Measurements from ENCODE around the gene FAM240B.
A peak's percentile ranks its signal among the peaks of the same experiment; 100 is the strongest.

The FAM240B gene

DNA sequence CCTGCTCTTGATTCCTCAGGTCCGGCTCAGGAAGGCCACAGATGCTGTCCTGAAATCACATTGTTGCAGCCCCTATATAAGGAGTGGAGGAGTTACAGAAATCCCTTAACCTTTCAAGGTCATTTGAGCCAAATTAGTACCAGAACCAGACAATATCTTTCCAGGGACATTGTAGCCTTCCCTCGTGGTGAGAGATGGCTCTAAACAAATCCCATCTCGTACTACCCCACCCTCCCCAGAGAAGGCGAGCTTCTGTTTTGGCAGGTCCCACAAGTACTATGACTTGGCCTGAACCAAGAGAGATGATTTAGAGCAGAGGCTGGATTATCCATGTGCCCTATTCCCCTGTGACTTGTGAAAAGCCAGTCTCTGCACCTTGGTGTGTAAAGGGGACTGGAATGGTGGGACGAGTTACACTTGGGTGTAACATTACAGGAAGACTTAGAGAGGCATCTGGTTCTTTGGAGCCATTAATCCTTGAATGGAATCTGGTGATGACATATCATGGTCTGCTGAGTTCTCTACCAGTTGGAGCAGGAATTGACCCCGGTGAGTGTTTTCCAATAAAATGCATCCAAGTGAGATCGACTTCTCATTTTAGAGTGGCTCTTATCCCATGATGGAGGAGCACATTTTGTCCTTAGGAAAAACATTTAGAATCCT lies at the start of gene FAM240B:
Gene FAM240B (minus strand): TSS at position 51 of the 663 bp plus-strand sequence. CDS start 16,134 bp downstream, outside the sequence.
- DNase-seq, result no peak

DNA sequence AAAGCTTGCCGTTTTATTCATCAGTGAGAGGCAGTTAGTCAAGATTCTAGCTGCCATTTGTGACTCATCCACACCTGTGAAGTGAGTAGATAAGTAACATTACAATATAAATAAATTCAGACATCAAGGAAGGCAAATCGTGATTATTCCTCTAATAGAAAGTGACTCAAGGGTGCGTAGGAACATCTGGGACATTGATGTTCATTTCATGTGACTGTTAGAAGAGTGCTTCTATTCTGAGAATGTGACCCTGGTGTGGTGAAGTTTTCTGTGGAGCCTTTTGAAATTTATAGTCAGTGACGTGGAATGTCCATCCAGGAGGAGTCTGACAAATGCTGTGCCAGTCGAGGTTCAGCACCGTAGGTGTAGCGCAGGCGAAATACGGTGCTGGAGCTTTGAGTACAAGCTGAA lies 48.4 kb upstream of the FAM240B start:
- DNase-seq, result no peak

DNA sequence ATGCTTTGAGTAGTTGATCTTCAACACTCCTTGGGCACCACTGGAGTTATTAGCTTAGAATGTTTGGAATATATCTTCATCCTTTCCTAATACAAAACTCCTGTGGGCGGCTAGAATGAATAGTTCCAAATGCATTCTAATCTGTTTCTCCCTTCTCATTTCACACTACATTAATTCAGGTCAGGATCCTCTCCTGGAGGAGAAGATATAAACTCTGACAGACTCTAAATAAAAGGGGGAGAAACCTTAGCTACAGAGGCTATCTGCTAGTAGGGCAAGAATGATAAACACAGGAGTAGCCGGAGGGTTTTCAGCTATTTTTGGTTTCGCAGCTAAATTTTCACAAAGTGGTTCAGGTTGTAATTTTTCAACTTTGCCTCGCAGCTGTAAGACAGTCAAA lies 45.2 kb upstream of the FAM240B start:
- DNase-seq, result no peak

DNA sequence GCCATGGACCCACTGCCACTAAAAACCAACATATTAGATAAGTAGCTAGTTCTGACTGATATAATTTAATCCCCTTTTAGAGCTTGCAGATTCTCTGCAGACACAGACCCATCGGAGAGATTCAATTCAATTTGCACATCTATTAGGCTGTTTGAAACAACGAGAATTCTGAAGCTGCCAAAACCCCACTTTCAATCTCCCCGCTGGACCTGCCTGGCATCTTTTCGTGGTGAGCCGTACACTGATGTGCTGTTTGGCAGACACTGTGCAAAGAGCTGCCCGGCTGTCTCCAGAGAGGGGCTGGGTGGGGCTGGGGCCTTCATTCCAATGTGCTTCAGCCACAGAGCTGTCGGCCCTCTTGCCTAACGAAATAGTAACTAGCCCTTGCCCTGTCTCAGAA lies 42.1 kb upstream of the FAM240B start:
- no peak for DNase-seq

DNA sequence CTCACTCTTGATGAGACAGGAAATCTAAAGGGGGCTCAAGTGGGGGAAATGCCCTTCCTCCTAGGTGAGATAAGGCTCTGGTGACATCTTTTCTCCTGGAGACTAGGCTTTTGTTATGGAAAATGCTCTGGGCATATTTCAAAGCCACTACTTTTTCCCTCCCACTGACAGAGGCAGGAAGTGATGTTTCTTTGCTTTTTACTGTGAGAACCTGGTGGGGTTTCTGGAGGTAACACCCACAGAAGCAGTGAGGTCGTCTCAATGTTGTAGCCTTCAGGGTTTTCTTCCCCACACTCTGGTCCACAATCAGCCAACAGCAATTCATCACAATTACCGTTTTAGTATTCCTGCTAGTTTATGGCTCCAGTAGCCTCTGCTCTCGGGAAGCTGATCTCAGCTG lies 41.4 kb upstream of the FAM240B start:
- no peak for DNase-seq

DNA sequence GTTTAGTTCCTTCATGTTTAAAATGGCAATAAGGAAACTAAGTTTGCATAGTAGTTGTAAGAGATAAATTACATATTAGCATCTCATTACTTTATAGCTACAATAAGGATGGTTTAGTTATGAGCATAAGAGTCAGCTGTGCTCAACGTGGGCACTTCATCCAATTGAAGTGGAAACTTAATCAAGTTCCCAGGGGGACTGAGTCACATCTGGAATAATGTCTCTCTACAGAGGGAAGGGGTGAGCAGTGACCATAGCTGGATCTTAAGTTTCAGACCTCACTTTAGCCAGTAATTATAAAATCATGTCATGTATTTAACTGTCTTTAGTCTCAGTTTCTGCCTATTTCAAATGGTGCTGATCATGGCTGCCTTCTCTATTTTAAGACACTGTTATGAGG lies 36.8 kb upstream of the FAM240B start:
- no peak for DNase-seq

DNA sequence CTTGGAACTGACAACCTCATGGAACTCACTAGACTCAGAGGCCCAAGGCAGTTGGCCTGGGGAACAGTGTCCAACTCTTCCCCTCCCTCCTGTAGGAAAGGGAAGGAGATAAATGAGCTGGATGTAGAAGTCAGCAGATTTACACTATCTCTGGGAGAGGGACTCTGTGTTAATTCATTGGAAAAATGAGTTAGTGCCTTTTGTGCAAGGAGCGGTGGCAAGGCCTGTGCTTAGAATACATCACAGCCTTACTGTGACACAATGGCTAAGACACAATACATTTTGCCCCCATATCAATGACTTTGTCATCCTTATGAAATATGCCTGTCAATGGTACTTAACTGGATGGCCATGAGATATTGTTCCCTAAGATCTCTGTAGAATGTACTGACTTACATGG lies 28.0 kb upstream of the FAM240B start:
- DNase-seq, result no peak

DNA sequence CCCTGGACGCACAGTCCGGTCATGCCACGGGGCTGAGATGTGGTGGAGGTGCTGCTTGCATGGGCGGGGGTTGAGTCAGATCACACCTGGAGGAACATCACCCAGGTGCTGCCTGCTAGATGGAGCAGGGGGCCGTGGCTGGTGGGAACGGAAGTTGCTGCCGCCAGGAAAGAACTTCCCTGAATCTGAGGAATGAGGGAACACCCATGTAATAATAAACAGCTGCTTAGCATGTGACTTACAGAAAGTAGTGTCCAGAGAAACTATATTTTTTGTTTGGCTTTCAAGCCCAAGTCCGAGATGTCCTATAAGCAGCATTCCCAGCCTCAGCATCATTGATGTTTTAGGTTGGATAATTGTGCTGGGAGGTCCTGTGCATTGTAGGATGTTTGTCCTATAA lies 27.1 kb upstream of the FAM240B start:
- no peak for DNase-seq

DNA sequence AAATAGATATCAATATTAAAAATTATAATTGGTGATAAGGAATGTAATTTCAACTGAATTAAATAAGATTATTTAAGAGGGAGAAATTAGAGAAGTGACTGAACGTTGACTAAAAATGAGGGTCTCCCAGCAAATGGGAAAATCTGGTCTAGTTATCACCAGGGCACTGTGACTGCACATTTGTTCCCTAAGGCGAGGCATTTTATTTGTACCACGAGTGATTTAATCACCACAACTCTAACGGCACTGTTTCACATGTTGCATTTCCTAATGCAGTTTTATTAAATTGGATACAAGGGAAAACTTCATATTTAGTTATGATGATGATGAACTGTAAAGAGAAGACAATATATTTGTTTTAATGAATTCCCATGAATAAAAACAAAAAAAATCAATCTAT lies 26.4 kb upstream of the FAM240B start:
- no peak for DNase-seq

DNA sequence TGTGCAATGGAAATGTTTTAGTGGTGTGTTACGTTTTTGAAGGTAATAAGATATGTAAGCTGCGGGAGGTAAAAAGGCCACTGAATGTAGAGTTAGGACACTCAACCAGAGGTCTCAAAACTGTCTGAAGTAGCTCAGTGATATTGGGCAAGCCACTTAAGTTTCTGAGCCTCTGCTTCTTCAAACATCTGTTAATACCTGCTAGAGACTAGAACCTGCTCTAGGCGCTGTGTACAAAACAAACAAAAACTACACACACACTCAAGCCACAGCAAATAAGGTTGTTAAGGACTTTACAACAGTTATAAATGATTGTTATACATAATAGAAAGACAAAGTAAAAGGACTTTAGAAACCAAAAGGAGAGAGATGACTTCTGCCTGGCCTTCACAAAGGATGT lies 24.6 kb upstream of the FAM240B start:
- no peak for DNase-seq

DNA sequence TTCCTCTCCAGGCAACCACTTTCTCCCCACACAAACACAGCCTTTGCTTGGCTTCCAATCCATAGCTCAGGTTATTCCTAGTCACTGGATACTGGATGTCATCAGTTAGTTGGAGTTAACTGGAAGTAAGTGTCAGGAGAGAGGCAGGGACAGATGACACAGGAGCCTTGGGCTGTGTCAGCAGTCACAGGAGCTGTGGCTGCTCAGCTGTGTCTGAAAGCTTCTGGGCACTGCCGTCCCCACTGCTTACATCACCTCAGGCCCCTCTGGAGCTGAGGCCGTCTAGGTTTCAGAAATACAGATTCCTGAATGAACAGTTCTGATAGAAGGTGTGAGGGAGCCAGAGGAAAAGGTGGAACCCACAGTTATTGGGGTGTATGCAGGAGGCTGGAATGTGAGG lies 17.3 kb upstream of the FAM240B start:
- DNase-seq, result no peak

DNA sequence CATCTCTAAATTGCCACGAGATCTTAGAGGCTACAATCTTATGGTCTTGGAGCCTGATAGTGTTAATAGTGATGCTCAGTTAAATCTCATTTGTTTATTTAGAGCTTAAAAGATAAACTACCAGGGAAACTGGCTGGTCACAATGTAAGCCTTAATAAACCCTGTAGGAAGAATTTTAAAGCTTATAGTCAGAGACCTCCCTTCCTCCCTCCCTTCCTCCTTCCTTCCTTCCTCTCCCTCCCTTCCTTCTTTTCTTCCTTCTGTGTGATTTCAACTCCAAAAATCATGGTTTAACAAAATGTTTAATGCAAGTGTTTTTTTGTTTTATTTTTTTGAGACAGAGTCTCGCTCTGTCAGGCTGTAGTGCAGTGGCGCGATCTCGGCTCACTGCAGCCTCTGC lies 14.9 kb upstream of the FAM240B start:
- DNase-seq, result no peak

DNA sequence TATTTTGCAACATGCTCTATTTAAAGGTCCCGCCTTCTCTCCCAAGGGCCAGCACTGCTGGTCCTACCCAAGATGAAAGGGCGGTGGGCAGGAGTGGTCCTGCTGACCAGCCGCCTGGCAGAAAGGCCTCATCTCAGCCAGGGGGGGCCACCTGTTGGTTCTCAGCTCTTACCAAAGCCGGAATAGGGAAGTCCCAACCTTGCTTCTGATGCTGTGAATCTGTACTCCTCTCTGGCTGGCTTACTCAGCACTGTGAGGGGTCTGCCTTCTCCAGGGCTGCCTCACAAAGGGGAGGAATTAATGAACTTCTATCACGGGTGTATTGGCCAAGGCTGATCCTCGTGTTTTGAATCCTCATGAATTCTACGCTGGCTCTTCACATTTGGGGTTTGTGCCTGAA lies 13.6 kb upstream of the FAM240B start:
- no peak for DNase-seq

DNA sequence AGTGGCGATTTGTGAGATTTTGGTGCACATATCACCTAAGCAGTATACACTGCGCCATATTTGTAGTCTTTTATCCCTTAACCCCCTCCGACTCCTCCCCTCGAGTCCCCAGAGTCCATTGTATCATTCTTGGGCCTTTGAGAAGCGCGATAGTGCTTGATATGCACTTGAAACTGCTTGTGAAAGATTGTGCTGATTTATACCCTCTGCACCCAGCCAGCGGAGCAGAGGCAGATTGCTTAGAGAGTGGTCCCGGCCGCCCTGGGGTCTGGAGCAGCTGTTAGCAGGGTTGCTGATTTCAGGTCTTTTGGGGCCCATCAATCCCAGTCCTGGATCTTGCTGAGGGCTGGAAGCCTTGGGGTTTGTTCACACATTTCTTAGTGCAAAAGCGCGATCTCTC lies 13.0 kb upstream of the FAM240B start:
- DNase-seq, result no peak

DNA sequence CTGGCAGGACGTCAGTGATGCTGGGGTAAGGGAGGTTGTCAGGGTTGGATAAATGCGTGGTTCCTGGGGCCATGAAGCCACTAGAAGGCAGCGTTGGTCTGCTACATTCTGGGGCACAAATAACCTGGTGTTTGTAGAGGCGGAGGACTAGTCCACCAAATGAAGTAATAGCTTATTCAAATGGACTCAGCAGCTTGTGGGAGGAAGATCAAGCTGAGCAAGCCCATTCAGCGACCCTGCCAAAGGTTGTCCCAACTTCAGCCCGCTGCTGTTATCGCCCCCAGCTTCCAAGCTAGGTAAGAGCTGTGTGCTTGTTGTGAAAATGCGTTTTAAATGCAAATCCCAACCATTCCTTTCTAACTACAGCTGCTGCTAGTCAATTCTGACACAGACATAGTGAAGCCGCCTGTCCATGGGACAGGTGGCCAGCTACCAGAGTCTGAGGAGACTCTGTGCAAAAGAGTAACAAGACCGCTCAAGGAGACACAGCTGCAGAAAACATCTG lies 7.6 kb upstream of the FAM240B start:
- peak; percentile 8 for DNase-seq

DNA sequence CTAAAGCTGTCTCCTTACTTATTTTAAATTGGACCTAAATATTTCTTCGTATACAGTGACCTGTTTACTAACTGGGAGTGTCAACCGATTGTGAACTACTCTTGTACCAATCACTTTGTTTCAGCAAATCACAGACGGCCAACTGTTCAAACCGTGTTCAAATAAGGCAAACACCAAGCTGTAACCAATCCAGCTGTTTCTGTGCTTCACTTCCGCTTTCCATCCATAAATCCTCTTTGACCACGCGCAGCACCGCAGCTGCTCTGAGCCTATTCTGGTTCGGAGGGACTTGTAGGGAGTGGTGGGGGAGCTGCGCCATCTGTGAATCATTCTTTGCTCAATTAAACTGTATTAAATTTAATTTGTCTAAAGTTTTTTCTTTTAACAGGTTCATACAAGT lies 4.8 kb upstream of the FAM240B start:
- DNase-seq, result no peak

DNA sequence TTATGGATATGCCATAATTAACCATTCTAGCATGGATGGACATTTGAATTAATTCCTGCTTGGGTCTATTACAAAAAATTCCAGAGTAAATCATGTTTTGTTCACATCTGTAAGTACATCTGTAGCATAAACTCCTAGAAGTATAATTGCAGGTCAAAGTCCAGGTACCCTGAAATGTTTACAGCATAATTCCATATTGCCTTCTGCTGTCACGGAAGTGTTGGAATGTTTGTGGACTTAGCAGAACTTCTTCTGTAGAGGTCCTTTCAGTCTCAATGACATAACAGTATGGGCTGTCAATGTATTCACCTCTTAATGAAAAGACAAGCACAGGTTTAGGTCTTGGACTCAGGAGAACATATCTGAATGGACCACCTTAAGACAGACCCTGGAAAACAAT lies 1.8 kb downstream of the FAM240B start:
- DNase-seq, result no peak

DNA sequence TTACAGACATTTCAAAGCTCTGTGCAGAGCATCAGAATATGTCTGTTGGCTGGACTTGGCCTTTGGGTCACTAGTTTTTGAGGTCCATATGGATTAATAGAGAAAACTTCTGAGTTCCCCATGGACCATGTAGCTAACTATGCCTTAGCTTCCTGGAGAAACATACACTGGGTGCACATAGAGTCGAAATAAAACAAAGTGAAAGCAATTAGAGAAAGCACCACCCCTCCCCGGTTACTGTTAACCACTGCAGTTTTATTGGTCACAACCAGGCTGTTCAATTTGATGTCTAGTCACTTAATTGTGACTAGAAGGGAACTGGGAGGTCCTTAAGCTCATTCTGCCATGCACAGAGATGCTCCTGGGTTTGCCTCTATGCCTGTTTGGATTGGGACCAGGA lies 4.2 kb downstream of the FAM240B start:
- no peak for DNase-seq

DNA sequence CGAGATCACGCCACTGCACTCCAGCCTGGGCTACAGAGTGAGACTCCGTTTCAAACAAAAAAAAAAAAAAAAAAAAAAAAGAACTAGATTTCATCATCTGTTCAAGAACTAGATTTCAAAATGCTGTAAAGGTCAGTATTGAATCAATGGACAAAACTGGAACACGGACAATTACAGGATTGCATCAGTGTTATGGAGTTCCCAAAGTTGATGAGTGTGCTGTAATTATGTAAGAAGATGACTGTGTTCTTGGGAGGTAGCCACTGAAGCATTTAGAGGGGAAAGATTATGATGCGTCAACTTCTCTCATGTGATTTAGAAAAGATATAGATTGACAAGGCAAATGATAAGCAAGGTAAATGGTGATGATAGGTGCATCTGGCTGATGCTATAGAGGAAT lies 6.5 kb downstream of the FAM240B start:
- DNase-seq, result no peak

DNA sequence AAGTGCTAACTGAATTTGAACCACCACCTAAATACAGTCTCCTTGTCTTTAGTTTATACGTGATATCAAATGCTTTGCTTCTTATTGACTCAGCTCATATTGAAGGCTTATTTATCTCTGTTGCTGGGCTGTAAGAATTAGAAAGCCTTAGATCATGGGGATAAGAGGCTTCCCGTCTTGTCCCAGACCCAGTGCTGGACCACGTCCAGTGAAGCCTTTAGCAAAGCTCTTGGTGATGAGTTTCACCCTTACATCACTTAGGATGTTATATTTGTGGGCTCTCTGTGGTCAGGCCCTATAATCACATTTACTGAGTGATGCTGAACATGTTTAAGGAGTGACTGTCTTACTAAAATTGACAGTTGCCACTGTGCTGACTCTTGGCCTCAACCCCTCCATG lies 11.2 kb downstream of the FAM240B start:
- DNase-seq, result no peak

DNA sequence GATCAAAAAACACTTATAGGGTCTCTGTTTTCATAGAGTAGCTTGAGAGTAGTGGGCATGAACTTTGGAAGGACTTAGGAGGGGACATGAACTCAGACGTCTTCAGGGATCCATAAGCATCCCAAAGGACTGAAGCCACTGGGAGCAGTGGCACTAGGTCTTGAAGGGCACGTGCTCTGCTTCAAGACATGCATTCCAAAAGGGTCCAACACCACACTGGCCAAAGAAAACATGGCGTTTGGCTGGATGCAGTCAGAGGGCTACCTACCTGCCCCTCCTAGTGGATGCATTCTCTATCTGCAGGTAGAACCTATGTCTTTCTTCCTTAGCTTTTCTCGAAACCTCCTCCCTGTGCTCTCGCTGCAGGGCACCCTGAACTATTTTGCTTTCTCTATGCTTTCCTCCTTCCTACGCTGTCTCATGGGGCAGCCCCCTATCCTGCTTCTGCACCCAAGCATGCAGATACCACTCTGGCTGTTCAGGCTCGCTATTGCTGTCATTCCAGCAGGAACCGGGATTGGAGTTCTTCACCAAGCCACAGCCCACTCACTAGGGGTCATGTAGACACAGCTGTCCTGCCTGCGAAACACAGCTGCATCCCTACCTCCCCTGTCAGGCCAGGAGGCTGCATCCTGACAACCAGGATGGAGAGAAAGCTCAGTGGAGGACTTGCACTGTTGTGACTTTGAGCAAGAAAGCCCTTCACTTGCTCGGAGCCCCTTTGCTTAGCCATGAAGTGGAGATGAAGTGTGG lies 11.9 kb downstream of the FAM240B start:
- DNase-seq, result peak; percentile 5

DNA sequence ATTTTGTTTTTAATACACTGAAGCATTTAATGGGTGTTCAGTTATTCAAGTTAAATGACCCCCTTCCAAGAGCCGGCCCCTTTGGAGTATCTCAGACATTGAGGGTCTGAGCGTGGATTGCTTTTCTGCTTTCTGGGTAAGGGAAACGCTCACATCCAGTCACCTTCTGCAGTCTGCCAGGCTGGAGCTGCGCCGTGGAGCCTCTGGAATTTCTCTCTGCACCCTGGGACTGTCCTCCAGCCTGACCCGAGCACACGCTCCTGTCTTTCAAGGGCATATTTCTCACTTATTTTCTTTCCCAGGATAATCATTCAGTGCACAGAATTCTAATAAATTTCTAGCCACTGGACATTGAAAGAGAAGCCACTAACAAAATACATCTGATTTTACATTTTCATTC lies 13.4 kb downstream of the FAM240B start:
- DNase-seq, result no peak

DNA sequence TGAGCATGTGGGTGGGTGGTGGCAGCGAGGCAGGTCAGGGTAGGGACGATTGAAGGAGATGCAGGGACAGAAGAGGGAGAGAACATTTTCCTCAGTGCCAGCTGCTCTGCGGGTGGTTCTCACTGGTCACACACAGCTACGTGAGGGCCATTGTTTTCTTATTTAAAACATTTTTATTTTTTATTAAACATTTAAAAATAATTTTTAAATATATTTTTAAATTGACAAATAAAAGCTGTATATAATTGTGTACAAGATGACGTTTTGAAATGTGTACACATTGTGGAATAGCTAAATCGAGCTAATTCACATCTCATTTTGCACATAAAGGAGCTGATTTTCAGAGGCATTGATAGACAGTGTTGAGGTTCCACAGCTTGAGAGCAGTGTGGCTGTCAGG lies 14.0 kb downstream of the FAM240B start:
- DNase-seq, result no peak

DNA sequence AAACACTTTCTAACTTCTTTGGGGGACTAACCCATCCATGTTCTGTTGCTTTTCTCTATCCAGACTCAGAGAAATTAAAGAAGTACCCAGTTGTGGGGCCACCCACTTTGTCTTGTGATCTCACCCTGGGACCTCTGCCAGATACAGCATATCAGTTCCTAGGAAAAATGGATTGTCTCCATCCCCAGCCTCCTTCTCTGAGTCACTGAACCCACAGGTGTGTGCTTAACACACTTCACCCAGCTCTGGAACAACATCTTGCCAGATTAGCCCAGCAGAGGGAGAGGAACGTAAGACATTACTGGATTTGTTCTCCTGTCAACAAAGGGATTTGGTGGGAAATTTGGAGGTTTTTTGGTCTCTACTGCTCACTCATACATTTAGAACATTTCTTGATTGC lies 19.2 kb downstream of the FAM240B start:
- no peak for DNase-seq

DNA sequence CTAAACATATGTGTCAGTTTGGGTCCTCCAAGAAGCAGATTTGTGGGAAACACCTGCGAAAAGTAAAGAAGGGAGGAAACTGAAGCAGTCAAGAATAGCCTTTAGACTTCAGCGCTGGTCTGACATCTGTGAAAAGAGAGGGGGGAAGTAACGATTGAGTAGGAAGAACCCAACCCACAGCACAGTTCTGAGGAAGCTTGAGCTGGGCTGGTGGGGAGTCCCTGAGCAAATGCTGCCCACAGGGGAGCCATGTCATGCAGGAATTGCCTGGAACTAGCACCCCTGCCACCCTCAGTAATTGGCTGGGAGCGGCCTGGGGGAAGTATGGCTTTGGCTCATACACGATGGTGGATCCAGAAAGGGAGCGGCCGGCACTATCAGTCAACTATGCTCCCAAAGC lies 20.6 kb downstream of the FAM240B start:
- no peak for DNase-seq

Data from stimulated activated CD4-positive, alpha-beta T cell treated with anti-CD3 and anti-CD28 coated beads, Interleukin-15, amount 100 ng/mL, for 24 hours (primary cell).